NB4 (cell line): Measurements from ENCODE around the gene GPR148.

Source experiments
- CTCF ChIP-seq: IDR thresholded peaks from one replicate; pipeline ENCODE4 v1.5.1; 2012; ENCODE audit warnings: low read depth, low read length
- POLR2A ChIP-seq: IDR thresholded peaks from 2 replicates; pipeline ENCODE4 v1.6.1; 2011; ENCODE audit warnings: mild to moderate bottlenecking; ENCODE audit not compliant: insufficient read length; ENCODE audit errors: extremely low read depth

GRCh38 chr2:130724455-130724854, 4.4 kb upstream of the GPR148 start:
- no peak for TF ChIP-seq POLR2A
- TF ChIP-seq CTCF: no peak
